Activated CD4-positive, alpha-beta T cell treated with anti-CD3 and anti-CD28 coated beads, Interleukin-2, amount 50 U/mL, for 24 hours (primary cell): Measurements from ENCODE around the gene RPS6KL1.
"Not testable (repeated sequence)": the region's sequence is repeated elsewhere in the genome, so short reads cannot be mapped to it uniquely, and the experiment has no call there.

Source experiments
- DNase-seq, 2 donors: peaks; one replicate each; pipeline ENCODE4 v3.0.0-alpha.2; 2020; ENCODE audit warnings: low read depth in 1 of 2, low spot score in 1 of 2

RPS6KL1 gene

GRCh38 chr14:74937171-74937570 lies 14.1 kb upstream of the RPS6KL1 start:
- no peak for DNase-seq

GRCh38 chr14:74936731-74937130 lies 13.7 kb upstream of the RPS6KL1 start:
- no peak for DNase-seq

- no peak for DNase-seq
Observed at GRCh38 chr14:74936151-74936550, 13.1 kb upstream of the RPS6KL1 start.

- DNase-seq, result no peak
Observed at GRCh38 chr14:74935360-74935680, 12.3 kb upstream of the RPS6KL1 start.

- no peak for DNase-seq
Observed at GRCh38 chr14:74934476-74935359, 11.7 kb upstream of the RPS6KL1 start.

- no peak for DNase-seq
Observed at GRCh38 chr14:74934041-74934440, 11.0 kb upstream of the RPS6KL1 start.

GRCh38 chr14:74932936-74933335 lies 9.9 kb upstream of the RPS6KL1 start:
- not testable (repeated sequence) for DNase-seq

GRCh38 chr14:74932401-74932901 lies 9.4 kb upstream of the RPS6KL1 start:
- DNase-seq, result no peak

- DNase-seq, result not testable (repeated sequence)
Observed at GRCh38 chr14:74931744-74932143, 8.7 kb upstream of the RPS6KL1 start.

- DNase-seq, result no peak
Observed at GRCh38 chr14:74929242-74929641, 6.2 kb upstream of the RPS6KL1 start.

- no peak for DNase-seq
Observed at GRCh38 chr14:74927225-74927624, 4.2 kb upstream of the RPS6KL1 start.

GRCh38 chr14:74924061-74924460 lies 1.0 kb upstream of the RPS6KL1 start:
- DNase-seq, result no peak

GRCh38 chr14:74921987-74922751 lies 891 bp downstream of the RPS6KL1 start:
- no peak for DNase-seq

GRCh38 chr14:74921053-74921620 lies 1.9 kb downstream of the RPS6KL1 start:
- no peak for DNase-seq

- DNase-seq, result no peak
Observed at GRCh38 chr14:74920281-74920680, 2.8 kb downstream of the RPS6KL1 start.

- no peak for DNase-seq
Observed at GRCh38 chr14:74919421-74920165, 3.5 kb downstream of the RPS6KL1 start.

GRCh38 chr14:74918380-74918779 lies 4.7 kb downstream of the RPS6KL1 start:
- DNase-seq, result no peak

GRCh38 chr14:74917646-74918081 lies 5.4 kb downstream of the RPS6KL1 start:
- DNase-seq, result no peak

- DNase-seq, result no peak
Observed at GRCh38 chr14:74917178-74917543, 5.9 kb downstream of the RPS6KL1 start.

- DNase-seq, result no peak
Observed at GRCh38 chr14:74915826-74916225, 7.2 kb downstream of the RPS6KL1 start.

GRCh38 chr14:74915426-74915825 lies 7.6 kb downstream of the RPS6KL1 start:
- no peak for DNase-seq
